GM21528 (cell line): Measurements from ENCODE around the gene MMP25.
A peak's percentile ranks its signal among the peaks of the same experiment; 100 is the strongest.

Experiments
- ATAC-seq: cut with Tn5 transposase; IDR thresholded peaks from one replicate; pipeline ENCODE4 v1.9.1; 2021; ENCODE audit warnings: mild to moderate bottlenecking, moderate library complexity; ENCODE audit not compliant: unreplicated experiment, low FRiP score

Gene MMP25

DNA sequence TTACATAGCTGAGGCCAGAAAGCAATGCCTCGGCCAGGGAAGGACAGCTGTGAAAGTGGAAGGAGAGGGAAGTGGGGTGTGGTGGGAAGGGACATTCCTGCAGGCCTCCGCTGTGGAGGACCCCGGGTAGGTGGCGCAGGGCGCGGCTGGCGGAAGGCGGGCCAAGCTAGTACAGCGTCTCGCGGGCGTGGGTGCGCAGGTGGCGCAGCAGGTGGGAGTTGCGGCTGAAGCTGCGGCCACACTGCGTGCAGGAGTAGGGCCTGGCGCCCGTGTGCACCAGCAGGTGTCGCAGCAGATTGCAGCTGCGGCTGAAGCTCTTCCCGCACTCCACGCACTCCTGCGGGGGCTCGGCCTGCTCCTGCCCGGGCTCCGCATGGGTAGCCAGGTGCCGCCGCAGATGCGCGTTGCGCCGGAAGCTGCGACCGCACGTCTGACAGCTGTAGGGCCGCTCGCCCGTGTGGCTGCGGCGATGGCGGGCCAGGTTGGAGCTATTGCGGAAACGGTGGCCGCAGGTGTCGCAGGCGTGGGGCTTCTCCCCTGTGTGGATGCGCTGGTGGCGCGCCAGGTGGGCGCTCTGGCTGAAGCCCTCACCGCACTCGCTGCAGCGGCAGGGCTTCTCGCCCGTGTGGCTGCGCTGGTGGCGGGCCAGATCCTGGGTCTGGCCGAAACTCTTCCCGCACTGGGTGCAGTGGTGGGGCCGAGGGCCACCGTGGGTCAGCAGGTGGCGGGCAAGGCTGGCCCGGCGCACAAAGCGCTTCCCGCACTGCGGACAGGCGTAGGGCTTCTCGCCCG, 42.8 kb downstream of the MMP25 start:
- no peak for ATAC-seq

DNA sequence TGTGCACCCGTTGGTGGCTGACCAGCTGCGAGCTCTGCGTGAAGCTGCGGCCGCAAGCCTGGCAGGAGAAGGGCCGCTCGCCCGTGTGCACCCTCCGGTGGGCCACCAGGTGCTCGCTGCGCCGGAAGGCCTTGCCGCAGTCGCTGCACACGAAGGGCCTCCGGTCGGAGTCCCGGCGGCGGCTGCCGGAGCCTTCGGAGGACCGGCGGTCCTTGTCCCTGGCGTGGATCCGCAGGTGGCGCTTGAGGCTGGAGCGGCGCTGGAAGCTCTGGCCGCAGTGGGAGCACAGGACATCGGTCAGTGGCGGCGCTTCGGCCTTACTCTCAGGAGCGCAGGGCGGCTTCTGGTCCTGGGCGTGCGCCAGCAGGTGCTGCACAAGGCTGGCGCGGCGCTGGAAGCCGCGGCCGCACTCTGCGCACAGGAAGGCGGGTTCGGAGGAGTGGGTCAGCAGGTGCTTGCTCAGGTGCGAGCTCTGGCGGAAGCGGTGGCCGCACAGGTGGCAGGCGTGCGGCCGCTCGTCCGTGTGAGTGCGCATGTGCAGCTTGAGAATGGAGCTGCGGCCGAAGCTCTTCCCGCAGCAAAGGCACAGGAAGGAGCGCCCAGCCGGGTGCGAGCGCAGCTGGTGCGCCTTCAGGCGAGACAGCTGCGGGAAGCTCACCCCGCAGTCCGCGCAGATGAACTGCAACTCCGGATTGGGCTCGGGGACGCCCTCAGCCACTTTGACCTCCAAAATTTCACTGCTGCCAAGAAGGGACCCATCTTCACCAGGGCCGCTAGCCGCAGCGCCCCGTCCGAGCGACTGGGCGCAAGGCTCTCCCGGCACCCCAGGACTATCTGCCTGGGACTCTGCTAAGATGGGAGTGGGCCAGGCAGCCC, 43.6 kb downstream of the MMP25 start:
- no peak for ATAC-seq

DNA sequence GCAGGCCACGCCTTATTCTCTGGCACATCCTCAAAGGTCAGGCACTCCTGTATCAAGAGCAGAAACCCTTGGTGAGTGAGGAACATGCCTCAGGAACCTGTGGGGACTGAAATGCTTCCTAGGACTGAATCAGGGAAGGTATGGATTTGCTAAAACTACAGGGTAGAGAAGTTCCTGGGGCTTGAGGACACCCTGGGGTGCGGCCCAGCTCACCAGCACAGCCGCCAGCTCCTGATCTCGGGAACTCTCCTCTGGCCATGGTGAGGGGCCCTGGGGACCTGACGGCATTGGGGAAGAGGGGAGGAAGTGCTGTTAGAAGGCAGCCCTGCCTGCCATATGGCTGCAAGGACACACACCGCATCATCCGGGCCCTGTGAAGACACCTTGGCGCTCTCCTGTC, 45.2 kb downstream of the MMP25 start:
- ATAC-seq, result no peak

DNA sequence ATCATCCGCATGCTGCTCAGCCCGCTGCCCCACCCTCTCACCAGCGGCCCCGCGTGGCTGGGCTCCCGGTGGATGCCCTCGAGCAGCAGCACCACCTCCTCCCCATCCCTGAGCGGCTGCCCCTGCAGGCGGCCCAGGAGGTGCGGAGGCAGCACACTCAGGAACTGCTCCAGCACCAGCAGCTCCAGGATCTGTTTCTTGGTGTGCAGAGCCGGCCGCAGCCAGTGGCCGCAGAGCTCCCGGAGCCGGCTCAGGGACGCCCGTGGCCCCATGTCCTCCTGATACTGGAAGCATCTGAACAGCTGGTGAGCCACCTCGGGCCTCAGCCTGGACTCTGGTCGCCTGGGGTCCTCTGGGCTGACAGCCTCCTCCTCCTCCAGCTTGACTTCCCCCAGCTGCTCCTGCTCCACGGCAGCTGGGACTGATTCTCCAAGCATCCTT, 46.2 kb downstream of the MMP25 start:
- no peak for ATAC-seq

DNA sequence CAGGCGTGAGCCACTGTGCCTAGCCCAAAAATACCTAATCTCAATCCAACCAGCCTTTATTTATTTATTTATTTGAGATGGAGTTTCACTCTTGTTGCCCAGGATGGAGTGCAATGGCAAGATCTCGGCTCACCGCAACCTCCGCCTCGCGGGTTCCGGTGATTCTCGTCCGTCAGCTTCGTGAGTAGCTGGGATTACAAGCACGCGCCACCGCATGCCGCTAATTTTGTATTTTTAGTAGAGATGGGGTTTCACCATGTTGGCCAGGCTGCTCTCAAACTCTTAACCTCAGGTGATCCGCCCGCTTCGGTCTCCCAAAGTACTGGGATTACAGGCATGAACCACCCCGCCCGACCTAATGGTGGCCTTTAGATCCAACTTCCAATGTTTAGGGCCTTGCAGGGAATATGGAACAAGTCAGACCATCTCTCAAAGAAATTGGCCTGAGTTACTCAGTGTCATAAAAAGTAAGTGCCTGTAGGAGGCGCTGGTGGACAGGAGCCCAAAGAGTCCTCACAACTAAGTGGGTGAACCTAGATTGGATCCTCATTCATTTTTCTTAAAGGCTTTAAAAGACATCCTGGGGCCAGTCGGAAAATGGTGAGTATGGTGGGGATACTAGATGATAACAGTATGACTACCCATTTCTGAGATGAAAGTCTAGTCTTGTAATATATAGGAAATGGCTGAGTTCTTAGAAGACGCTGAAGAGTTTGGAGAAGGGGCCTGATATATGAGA, 48.1 kb downstream of the MMP25 start:
- ATAC-seq, result no peak

DNA sequence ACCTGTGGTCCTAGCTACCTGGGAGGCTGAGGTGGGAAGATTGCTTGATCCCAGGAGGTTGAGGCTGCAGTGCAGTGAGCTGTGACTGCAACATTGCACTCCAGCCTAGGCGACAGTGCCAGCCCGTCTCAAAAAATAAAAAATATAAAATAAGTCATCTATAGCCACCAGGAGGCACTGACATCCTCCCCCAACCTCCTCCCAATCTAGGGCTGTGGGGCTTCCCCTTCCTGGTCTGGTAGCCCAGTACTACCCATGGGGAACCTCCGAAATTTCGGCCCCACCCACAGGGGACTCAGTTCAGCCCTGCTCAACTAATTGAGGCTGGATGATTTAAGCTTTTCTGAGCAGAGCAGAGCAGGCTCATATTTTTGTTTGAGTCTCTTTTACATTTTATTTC, 49.5 kb downstream of the MMP25 start:
- no peak for ATAC-seq

DNA sequence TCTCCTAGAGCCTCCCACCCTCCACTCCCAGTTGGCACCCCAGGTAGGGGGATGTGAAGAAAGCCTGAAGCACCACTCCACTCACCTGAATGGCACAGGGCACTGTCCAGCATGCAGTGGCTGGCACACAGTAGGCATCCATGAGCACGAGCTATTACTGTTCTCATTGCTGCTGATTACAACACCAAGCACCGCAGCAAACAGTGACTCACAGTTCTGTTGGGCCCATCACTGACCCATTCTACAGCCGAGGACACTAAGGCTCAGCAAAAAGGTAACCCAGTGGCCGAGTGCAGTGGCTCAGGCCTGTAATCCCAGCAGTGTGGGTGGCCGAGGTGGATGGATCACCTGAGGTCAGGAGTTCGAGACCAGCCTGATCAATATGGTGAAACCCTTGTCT, 50.0 kb downstream of the MMP25 start:
- no peak for ATAC-seq

GRCh38 chr16:3097266-3097665, 50.9 kb downstream of the MMP25 start:
- no peak for ATAC-seq

- ATAC-seq, result no peak
These were observed 52.4 kb downstream of the MMP25 start, which contains the start of gene ZSCAN10 for GRCh38 chr16:3098459-3099394. Gene ZSCAN10, minus strand, starts transcription at chr16:3099294. Its CDS starts 6,357 bp downstream, at chr16:3092937.

DNA sequence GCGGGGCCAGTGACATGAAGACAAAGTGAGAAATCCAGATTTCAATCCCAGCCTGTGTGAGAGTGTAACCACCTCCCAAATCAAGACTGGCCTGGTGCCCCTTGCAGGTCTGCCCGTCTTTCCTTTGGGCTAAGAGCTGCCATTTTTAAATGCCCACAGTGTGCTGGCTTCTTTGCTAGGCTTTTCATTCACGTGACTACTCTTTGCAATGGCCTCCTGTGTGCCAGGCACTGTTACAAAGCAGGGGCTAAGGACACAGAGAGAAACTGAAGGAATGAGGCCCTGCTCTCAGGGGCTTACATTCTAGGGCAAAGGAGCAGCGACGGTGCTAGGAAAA, 53.0 kb downstream of the MMP25 start:
- no peak for ATAC-seq

DNA sequence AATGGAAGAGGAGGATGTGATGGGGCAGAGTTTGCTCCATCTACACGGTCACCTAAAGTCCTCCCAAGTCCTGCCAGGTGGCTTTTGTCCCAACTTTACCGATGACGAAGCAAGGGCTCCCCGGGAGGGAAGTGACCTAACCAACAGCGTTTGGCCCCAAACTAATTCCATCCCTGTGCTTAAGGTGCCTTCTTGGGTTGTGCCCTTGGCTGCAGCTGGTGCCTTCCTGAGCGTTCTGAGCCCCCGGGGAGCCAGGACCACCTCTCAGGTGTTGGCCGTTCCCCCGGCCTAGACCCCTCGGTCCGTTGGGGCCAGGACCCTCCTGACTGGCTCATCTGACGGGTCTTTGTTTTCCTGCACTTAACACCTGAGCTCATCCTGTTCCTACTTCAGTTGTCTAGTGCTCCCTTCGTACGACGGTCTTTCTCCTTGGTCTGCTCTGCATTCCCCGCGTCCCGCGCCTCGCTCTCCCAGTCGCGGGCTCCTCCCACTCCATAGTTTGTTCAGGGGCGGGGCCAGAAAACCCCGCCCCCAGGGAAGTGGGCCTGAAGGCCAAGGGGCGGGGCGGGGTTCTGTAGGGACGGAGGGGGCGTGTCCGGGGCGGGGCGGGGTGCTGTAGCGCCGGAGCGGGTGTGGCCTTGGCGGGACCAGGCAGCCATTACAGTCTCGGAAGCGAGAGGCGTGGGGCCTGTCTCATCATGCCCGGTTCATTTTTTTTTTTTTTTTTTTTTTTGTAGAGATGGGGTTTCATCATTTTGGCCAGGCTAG, 53.6 kb downstream of the MMP25 start:
- ATAC-seq, result peak; percentile 41

DNA sequence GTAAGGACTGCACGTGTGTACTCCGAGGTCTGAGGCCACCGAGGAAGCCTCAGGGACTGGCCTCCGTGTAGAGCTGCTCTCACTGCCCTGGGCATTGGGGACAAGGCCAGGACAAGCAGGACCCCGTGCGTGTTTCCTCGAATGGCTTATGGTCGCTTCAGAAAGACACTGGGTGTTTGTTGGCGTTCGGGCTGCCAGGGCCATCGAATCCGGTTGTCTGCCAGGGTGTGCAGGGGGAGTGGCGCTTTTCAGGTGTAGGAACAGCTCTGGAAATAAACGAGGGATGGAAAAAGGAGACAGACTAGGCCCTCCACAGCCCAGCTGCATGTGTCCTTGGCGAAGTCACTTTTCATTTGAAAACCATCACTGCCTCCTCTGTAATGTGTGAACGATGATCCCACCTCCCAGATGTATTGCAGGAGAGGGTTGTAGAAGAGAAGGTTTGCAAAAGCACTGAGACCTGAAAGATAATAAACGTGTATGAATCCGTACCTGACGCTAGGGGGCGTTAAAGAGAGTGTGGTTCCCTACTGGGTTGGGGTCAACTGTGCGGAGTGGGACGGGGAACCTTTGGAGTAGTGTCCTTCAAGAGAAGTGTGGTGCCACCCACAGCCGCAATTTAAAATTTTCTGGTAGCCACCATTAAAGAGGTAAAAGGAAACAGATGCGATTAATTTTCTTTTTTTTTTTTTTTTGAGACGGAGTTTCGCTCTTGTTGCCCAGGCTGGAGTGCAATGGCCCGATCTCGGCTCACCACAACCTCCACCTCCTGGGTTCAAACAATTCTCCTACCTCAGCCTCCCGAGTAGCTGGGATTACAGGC, 54.9 kb downstream of the MMP25 start:
- no peak for ATAC-seq

DNA sequence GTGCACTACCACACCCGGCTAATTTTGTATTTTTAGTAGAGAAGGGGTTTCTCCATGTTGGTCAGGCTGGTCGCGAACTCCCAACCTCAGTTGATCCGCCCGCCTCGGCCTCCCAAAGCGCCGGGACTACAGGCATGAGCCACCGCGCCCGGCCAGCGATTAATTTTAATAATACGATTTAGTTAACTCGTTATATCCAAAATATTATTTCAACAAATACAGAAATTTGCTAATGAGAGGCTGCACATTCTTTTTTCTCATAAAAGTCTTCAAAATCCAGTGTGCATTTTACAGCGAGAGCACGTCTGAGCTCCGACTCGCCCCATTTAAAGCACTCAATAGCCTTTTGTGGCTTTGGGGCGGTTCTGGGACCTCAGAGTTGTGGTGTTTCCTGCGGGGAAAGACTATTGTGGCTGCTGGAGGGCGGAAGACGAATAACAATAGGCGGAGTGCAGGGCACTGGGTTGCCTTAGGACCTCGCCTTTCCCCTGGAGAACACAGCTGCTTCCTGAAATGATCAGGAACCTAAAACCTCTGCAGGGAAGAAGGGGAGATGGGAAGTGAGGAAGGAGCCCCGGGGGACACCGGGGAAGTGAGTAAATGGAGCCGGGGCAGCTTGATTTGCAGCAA, 55.6 kb downstream of the MMP25 start:
- no peak for ATAC-seq

DNA sequence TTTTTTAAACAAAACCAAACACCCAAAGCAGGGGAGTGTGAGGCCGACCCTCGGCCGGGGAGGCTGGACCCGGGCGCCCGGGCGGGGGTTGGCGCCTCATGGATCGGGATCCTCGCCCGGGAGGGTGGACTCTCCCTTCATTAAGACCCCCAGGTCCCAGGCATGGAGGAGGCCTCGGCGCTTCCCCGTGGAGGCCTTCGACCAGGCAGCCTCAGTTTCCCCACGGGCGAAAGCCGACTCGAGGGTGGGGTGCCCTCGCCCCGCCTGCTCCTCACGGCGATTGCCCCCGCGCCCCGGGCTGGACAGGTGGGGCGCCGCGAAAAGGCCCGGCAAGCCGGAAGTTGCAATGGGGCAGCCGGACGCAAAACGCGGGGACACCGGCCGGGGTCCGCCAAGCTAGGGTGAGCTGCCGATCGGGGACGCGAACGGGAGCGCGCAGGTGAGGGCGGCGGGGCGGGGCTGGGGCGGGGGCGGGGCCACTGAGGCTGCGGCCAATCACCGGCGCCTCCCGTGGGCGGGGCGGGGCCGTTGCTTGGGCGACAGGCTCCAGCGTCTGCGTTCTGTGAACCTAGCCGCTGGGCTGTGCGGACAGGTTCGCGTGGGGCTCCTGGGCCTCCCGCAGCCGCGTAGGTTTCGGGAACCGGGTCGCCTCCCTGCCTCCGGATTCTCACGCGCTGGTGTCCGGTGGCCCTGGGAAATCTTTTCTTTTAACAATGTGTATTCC, 60.0 kb downstream of the MMP25 start:
- ATAC-seq, result peak; percentile 79
